ENCODE data around the gene UBA3. TPM values are rescaled to one million over a fixed set of nuclear protein-coding genes. Genes with fewer than 3 reads are reported as not detected.

Gene UBA3
- total RNA-seq, 4 donors from 2014 or later, result 37.2 to 77.7 (median 48.6) TPM

DNA sequence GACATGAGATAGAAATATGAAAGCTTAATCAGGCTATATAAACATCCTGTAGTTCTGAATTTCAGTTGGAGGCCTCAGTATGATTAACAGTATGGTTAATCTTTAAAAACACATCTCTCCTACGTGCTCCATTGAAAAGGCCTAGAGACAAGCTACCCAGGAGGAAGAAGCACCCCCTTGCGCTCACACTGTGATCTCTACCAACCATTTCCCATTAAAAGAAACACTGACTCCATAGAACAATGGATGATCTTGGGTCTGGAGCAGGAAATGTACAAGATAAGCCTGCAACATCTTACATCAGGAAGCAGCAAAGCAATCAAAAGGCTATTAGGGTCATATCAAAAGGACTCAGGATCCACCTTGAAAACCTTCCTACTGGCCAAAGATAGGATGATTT lies 63.3 kb downstream of the UBA3 start:
- peaks cover 6% of the 10 kb centered on the region for H3K36me3 ChIP-seq
- no peak overlapping the region for H3K27ac ChIP-seq
- no peak overlapping the region for H3K4me3 ChIP-seq
- no peaks in the 10 kb centered on the region for H3K27me3 ChIP-seq
- 90% methylated on average over 2 of the region's 2 CpGs for WGBS
- H3K9me3 ChIP-seq, result no peaks in the 10 kb centered on the region
- no peak for DNase-seq (ENCODE audit: low spot score in 2 of 2)
- peaks cover 17% of the 10 kb centered on the region for H3K4me1 ChIP-seq
- no peak for TF ChIP-seq CTCF (IDR thresholded peaks at IDR 0.05)
- no peak for TF ChIP-seq POLR2A (IDR thresholded peaks at IDR 0.05)
- no peak for TF ChIP-seq EP300 (IDR thresholded peaks at IDR 0.05)
- no peak for TF ChIP-seq POLR2AphosphoS5 (IDR thresholded peaks at IDR 0.05)

GRCh38 chr3:69016102-69016501 lies 64.1 kb downstream of the UBA3 start:
- Histone ChIP-seq H3K27me3 (no peaks in the 10 kb centered on the region), H3K4me1 (peaks cover 22% of the 10 kb centered on the region), H3K36me3 (peaks cover 3% of the 10 kb centered on the region), H3K27ac (no peak overlapping the region), H3K4me3 (no peak overlapping the region), H3K9me3 (no peaks in the 10 kb centered on the region)
- no peak for TF ChIP-seq POLR2AphosphoS5 (IDR thresholded peaks at IDR 0.05)
- no peak for TF ChIP-seq CTCF (IDR thresholded peaks at IDR 0.05)
- TF ChIP-seq POLR2A (IDR thresholded peaks at IDR 0.05), result no peak
- TF ChIP-seq EP300 (IDR thresholded peaks at IDR 0.05), result no peak
- WGBS, result 94% methylated on average over 4 of the region's 4 CpGs
- no peak for DNase-seq (ENCODE audit: low spot score in 2 of 2)

GRCh38 chr3:69014022-69014580 lies 66.1 kb downstream of the UBA3 start:
- no peak for TF ChIP-seq CTCF (IDR thresholded peaks at IDR 0.05)
- TF ChIP-seq EP300 (IDR thresholded peaks at IDR 0.05), result no peak
- no peak for TF ChIP-seq POLR2A (IDR thresholded peaks at IDR 0.05)
- no peak for TF ChIP-seq POLR2AphosphoS5 (IDR thresholded peaks at IDR 0.05)
- Histone ChIP-seq H3K4me3 (peak overlapping the region; percentile 61), H3K27me3 (no peaks in the 10 kb centered on the region), H3K36me3 (peaks cover under 1% of the 10 kb centered on the region), H3K4me1 (peaks cover 25% of the 10 kb centered on the region), H3K9me3 (no peaks in the 10 kb centered on the region), H3K27ac (peak overlapping the region; percentile 92)
- WGBS, result 14% methylated on average over 11 of the region's 11 CpGs
- no peak for DNase-seq (ENCODE audit: low spot score in 2 of 2)

GRCh38 chr3:69013253-69014021 lies 66.7 kb downstream of the UBA3 start, which contains the start of gene EOGT:
TSS of gene EOGT (minus strand) at chr3:69013684. CDS start at chr3:69009846, 3,838 bp downstream.
- WGBS, result under 1% methylated on average over 49 of the region's 96 CpGs

More at GRCh38 chr3:69013253-69014021, 66.7 kb downstream of the UBA3 start, which contains the start of gene EOGT:
- TF ChIP-seq POLR2AphosphoS5 (IDR thresholded peaks at IDR 0.05), result peak in 2 of 3 donors; percentile 9 to 14
- TF ChIP-seq EP300 (IDR thresholded peaks at IDR 0.05), result no peak
- peak; percentile 33 to 60 for TF ChIP-seq CTCF (IDR thresholded peaks at IDR 0.05)
- peak in 1 of 2 donors; percentile 52 for TF ChIP-seq POLR2A (IDR thresholded peaks at IDR 0.05)
- peak within 1 kb of the TSS; percentile 92 for H3K27ac ChIP-seq
- H3K4me3 ChIP-seq, result peak within 1 kb of the TSS; percentile 61
- no peaks in the 10 kb centered on the region for H3K27me3 ChIP-seq
- no peaks in the 10 kb centered on the region for H3K36me3 ChIP-seq
- H3K9me3 ChIP-seq, result no peaks in the 10 kb centered on the region
- peaks cover 25% of the 10 kb centered on the region for H3K4me1 ChIP-seq
- DNase-seq (ENCODE audit: low spot score in 2 of 2), result peak; percentile 90 to 92

Data from suprapubic skin (tissue), 4 donors.